ENCODE results near the gene TM4SF20.

DNA sequence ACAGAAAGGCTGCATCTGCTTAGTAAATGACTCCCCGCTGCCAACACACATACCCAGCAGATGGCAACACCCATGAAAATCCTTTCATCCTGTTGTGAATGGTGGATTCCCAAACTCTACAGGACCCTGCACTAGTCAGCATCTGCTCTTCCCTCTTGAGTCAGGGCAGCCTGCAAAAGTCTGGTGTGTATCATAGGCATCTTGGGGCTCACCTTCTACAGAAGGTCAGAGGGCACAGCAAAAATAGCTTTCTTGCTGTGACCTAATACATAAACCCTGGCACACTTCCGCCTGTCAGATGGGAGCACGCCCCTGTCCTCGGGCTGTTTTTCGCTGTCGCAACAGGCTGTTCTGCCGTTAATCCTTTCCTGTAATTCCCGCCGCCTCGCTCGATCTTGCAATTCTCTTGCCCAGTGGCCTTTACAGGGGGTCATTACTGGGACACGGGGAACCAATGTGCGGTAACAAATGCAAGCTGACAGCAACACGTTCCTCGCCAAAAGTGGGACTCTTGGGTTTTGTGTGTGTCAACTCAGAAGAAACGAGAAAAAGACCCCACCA is 28.6 kb upstream of the TM4SF20 start:
- TF ChIP-seq, protein P1, sequence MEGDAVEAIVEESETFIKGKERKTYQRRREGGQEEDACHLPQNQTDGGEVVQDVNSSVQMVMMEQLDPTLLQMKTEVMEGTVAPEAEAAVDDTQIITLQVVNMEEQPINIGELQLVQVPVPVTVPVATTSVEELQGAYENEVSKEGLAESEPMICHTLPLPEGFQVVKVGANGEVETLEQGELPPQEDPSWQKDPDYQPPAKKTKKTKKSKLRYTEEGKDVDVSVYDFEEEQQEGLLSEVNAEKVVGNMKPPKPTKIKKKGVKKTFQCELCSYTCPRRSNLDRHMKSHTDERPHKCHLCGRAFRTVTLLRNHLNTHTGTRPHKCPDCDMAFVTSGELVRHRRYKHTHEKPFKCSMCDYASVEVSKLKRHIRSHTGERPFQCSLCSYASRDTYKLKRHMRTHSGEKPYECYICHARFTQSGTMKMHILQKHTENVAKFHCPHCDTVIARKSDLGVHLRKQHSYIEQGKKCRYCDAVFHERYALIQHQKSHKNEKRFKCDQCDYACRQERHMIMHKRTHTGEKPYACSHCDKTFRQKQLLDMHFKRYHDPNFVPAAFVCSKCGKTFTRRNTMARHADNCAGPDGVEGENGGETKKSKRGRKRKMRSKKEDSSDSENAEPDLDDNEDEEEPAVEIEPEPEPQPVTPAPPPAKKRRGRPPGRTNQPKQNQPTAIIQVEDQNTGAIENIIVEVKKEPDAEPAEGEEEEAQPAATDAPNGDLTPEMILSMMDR (IDR thresholded peaks at IDR 0.05; ENCODE audit: low read depth, low read length, poor library complexity, severe bottlenecking), result no peak
- no peak for TF ChIP-seq EZH2phosphoT487 (IDR thresholded peaks at IDR 0.05; ENCODE audit: borderline replicate concordance, low read length)
